ENCODE data around the gene CDH11.

The CDH11 gene

DNA sequence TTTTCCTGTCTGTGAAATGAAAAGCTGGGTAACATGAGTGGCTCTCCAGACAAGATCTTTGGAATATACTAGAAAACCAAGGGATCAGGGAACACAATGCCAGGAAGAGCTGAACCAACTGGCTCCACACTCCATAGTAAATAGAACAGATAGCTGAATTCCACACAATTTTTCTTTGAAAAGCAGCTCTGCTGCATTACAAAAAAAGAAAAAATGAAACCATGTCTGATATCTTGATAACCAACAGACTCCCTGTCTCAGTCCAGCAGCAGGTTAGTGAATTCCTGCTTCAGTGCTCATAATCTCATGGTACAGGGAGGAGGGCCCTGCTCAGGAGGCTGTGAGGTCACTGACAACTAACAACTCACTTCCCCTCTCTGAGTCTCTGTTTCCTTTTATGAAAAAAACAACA, 97.1 kb downstream of the CDH11 start:
- DNase-seq (ENCODE audit: low read depth) = no peak

DNA sequence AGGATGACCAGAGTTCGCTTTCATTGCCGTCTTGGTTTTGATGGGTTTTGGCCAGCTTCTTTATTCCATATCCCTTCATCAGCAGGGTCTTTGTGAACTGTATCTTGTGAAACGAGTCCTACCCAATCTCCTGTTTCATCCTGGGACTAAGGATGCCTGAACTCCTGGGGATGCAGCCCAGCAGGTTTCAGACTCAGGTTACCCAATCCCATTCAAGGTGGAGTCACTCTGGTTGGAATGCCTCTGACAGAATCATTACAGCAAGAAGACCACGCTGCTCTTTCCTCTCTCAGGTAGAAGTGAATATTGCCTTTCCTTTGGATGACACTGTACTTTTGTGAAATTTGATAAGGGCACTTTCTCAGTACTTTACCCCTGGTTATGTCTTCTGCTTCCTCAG, 98.1 kb downstream of the CDH11 start:
- DNase-seq (ENCODE audit: low read depth) = no peak

DNA sequence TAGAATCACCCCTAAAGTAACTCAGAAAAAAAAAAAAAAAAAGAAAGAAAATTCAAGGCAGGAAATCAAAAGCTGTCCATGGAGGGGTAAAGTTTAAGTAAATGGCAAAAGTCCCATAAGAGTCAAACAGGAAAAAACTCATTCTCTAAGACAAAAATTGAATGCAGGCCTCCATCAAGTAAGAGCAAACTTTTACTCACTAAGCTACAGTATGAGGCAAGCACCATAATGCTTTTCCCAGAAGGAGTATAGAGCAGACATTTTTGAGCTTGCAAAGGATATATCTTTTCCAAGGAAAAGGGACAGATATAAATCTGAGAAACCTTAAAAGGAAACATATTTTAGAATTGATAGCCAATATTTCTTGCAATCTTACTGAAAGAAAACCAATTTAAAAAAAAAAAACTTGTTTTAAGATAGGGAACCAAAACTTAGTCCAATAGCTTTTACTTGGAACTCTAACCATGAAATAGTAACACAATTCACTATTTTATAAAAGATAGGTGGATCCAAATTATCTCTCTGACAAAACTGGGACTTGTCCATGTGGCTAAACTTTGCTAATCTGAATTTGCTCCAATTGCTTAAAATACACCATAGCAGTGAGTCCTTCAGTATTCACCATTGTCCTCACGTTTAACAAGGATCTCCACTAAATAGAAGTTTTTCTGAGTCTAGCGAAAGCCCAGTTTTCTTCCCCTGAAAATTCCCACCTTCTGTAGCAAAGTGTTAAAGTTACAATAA, 99.8 kb downstream of the CDH11 start:
- DNase-seq (ENCODE audit: low read depth) = no peak

DNA sequence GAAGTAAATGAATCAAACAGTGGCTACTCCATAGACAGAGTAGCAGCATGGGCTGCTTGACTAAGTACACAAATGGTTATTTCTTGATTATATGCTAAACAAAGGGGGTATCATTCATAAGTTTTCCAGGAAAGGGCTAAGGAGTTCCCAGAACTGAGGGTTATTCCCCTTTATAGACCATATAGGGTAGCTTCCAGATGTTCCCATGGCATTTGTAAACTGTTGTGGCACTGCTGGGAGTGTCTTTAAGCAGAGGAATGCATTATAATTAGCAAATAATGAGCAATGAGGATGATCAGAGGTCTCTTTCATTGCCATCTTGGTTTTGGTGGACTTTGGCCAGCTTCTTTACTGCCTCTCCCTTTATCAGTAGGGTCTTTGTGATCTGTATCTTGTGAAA, 105.1 kb downstream of the CDH11 start:
- DNase-seq (ENCODE audit: low read depth) = no peak

DNA sequence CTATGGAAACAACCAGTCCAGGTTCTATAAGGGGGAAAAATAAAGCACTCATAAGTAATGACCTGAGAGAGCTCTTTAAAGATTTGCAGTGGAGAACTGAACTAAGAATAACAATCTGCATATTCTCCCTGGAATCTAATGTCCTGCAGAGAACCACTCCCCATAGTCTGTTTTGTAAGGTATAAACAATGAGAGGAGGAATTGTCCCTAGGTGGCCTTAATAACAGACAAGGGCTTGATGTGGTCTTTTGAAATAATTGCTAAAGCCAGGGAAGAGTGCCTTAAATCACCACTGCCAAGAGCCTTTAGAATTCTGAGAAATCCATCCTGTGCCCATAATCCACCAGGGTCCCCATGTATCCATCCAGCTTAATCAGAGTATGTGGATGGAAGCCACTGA, 106.3 kb downstream of the CDH11 start:
- no peak for DNase-seq (ENCODE audit: low read depth)

DNA sequence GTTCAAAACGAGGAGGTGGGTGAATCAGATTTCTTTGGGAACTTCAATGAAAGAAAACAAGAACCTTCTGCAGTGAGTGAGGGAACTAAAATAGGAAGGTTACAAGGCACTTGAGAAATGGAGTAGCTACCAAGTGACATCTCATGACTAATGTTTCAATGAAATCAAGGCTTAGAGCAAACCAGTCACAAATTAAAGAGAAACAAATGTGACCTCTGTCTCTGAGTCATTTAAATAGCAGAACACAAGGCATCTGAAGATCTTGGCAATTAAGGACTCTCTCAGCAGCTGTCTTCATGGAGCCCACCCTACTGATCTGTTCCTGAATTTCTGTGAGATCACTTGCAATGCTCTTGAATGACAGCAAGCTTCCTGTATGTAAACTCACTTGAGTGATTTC, 109.5 kb downstream of the CDH11 start:
- DNase-seq (ENCODE audit: low read depth) = no peak

DNA sequence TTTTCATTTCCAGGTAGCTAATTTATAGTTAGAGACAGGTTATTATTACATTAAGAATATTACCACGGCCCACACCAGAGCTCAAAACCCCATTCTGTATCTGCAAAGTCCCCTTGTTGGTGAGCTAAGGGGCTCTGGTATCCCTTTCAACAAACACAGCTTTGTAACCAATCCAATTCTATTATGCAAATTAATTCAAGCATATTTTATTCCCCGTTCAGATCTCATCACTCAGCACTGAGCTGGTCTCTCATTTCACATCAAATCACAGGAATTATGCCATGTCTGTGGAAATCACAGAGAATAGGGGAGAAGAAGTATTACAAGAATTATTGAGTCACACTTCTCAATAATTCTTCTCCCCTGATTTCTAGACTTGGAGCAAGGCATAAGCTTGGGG, 111.7 kb downstream of the CDH11 start:
- no peak for DNase-seq (ENCODE audit: low read depth)

DNA sequence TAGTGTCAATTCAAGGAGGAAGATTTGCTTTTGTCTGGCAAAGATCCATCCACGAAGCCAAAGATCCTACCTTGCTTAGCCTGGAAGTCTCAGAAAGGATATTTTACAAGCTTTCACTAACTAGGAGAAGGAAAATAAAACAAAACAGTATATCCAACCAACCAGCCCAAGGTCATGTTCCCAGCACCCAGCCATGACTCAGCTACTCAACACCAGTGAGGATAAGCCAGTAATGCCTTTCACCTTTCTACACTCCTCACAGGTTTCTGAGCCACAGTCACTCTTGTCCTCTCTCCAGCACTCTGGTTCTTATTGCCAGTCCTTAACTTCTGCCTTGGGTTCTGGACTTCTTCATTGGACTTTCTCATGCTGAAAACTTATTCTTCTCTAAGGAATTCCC, 116.2 kb downstream of the CDH11 start:
- no peak for DNase-seq (ENCODE audit: low read depth)

DNA sequence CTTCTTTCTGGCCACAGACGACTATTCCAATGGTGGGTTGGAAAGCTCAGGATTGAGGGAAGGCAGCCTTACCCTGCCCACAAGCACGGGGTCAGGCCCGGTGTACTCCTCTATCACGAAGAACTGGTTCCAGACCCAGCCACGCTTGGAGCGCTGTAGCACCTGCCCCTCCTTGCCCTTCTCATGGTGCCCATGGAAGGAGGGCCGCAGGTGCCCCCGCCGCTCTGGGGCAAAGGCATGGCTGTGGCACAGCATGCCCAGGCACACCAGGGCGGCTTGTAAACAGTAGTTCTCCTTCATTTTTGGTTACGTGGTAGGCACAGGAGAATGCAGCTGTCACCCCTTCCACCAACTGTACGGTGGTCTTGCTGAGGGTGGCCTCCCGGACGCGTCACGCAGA, 117.3 kb downstream of the CDH11 start:
- DNase-seq (ENCODE audit: low read depth) = no peak

DNA sequence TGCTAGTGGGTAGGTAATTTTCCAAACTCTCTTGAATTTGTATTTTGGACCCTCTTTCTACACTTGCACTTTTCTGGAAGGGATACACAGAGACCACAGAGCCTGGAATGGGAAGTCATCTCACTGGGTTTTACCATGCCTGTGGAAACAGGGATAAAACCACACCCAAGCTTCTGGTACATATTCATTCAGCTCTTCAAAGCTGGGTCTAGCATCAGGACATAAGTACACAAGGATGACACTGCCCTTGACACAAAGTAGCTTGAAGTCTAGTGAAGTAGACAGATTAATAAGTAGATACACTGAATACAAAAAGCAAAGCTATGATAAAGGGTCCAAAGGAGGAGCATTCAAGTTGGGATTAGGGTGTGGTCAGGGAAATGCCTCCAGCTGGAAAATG, 118.2 kb downstream of the CDH11 start:
- no peak for DNase-seq (ENCODE audit: low read depth)

DNA sequence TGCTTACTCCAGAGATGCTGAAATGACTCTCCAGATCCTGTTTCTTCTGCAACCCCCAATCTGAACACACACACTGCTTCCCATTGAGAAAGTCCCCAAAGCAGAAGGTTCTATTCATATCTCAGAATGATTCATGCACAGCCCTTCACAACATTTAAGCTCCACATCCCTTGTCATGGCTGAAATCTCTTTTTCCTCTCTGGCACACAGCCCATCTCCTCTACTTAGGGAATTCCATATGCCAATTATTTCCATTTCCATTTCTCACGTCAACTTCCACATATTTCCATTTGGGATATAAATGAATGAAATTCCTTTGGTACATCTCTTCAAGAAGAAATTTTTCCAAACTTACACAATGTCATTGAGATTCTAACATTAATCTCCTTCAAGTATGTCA, 119.6 kb downstream of the CDH11 start:
- no peak for DNase-seq (ENCODE audit: low read depth)

DNA sequence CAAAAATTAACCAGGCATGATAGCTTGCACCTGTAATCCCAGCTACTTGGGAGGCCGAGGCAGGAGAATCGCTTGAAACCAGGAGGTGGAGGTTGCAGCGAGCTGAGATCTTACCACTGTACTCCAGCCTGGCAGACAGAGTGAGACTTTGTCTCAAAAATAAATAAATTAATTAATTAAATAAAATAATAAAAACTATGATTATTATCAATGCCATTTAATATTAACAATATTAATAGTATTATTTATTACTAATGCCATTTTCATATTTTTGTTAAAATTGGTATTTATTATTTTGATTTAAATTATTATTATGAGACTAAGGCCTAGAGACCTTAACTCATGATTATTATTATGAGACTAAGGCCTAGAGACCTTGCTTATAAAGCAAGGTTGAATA, 121.2 kb downstream of the CDH11 start:
- no peak for DNase-seq (ENCODE audit: low read depth)

DNA sequence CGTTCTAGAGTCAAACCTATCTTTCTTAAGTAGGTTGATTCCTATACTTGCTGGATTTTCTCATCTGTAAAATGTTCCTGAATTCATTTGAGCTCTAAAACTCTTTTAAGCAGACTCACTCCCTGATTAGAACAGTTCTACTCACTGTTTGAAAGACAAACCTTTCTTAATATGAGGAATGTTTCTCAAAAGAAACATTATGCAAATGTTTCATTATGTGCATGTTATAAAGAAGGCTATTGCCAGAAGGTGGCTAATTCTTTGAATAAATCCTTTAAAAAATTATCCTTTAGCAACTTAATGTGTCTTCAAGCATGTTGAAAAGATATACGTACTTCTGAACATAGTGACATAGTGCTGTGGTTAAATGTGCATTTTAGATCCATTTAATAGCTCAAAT, 124.1 kb downstream of the CDH11 start:
- no peak for DNase-seq (ENCODE audit: low read depth)

DNA sequence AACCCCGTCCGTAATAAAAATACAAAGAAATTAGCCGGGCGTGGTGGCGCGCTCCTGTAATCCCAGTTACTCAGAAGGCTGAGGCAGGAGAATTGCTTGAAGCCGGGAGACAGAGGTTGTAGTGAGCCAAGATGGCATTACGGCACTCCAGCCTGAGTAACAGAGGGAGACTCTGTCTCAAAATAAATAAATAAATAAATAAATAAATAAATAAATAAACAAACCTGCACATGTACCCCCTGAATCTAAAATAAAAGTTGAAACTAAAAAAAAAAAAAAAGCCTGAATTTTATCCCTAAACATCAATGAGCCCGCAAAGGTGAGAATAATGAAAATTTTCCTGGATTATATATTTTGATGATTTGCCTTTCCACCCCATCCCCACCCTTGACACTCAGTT, 124.7 kb downstream of the CDH11 start:
- no peak for DNase-seq (ENCODE audit: low read depth)

DNA sequence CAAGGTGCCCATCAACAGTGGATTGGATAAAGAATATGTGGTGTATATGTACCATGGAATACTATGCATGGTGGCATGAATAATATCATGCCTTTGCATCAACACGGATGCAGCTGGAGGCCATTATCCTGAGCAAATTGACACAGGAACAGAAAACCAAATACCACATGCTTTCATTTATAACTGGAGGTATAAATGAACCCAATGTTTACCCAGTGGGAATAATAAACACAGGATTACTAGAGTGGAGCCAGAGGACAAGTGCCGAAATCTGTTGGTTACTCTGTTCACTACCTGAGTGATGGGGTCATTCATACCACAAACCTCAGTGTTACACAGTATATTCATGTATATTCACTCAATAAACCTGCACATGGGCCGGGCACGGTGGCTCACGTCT, 125.2 kb downstream of the CDH11 start:
- no peak for DNase-seq (ENCODE audit: low read depth)

DNA sequence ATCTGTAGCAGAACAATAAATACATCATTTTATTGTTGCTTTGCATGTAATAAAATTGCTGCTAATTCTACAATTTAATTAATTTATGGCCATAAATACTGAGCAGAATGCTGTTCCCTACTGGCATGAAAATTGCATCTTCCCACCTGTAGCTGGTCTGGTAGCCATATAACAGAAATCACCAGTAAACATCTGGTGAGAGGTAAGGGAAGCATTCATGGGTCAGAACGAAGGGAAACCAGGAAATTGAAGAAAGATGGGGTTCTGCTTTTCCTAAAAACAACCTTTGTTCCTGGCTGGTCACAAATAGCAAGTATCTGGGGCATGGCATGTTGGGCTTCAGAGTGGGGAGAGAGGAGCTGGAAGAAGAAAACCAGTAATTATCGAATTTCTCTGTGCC, 128.4 kb downstream of the CDH11 start:
- no peak for DNase-seq (ENCODE audit: low read depth)

DNA sequence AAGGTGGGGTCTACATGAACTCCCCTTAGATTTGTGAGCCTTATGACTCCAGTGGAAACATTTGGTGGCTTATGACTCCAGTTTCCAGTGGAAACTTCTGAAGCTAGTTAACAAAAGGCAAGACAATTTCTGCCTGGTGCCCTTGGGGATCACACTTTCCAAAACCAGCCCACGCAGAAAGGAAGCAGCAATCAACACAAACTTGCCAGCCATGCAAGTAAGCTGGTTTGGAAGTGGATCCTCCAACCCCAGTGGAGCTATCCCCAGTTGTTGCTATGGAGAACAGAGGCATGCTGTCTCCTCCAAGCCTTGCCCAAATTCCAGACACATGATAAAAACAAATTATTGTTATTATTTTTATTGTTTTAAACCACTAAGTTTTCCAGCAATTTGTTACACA, 130.9 kb downstream of the CDH11 start:
- DNase-seq (ENCODE audit: low read depth) = no peak

DNA sequence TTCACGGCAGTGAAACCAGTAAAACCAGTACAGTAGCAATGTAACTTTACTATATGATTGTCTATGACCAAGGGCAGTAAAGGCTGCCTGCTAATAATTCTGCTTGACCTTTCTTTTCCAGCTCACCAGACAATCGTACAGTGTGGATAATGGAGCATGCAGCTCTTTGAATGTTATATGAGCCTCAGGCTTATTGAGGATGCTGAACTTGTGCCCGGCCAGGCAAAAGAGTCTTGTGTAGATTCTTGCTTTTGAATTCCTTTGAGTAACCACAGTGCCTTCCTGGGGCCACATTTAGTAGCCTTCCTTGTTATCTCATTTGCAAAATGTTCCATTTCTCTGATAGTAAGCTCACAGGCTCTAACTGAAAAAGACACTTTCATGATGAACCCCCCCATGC, 131.8 kb downstream of the CDH11 start:
- no peak for DNase-seq (ENCODE audit: low read depth)

DNA sequence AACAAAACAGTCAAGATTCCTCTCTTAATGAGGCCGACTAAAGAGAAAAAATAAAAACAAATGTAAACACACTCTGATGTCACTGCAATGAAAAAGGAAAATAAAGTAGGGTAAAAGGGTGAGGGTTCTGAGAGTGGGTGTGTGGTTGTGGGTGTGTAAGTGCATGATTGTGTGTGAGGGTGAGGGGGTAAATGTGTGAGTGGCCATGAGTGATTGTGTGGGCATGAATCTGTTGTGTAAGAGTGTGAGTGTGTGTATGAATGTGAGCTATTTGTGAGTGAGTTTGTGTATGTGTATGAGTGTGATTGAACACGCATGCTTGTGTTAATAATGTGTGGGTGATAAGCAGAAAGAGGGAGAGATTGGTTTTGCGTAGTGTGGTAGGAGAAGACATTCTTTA, 132.8 kb downstream of the CDH11 start:
- no peak for DNase-seq (ENCODE audit: low read depth)

DNA sequence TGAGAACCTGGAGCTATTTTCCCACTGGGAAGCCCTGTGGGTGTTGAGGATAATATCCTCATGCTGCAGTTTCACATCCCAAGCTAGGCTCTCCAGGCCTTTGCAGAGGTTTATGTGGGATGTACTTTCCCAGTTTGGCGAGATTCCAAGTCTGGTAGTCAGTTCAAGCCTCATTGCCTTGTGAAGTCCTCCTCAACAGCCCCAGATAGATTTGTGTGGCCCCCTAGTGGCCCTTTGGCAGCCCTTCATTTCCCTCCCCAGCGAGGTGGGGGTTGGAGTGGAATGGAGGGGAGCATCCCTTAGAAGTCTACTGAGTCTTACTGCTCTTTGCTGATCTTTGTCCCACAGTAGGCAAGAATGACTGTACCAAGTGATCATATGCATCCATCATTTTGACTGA, 137.9 kb downstream of the CDH11 start:
- DNase-seq (ENCODE audit: low read depth) = no peak

DNA sequence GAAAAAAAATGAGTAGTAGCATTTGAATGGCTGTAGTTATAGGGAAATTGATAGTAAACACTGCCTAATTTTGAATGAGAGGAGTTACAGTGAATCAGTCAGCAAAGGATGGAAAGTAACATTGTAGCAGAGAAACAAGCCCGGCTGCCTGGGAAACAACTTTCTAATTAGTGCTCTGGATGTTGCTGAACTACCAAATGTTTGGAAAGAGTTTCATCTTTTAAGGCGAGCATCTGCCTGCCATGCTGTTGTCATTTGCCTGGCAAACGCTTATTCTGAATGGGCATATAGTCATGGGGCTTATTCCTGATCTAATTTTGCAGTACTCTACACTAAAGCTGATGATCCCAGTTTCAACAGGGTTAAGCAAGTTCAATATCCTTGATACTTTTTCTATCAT, 138.6 kb downstream of the CDH11 start:
- no peak for DNase-seq (ENCODE audit: low read depth)

DNA sequence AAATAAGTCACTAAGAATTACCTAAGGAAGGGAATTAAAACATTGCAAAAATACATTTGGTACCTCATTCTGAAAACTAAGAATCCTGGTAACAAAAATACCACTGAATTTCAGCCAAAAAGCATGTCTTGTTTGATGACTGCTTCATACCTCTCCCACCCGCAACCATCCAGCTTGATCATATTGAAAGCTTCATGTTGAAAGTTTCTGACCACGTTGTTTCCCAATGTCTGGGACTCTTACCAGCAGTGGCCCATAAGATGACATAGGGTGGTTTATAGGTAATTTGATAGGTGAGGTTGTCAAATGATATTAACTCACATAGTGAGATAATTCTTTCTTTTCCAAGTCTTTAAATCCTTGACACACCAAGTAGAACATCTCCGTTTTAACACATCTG, 139.3 kb downstream of the CDH11 start:
- no peak for DNase-seq (ENCODE audit: low read depth)

DNA sequence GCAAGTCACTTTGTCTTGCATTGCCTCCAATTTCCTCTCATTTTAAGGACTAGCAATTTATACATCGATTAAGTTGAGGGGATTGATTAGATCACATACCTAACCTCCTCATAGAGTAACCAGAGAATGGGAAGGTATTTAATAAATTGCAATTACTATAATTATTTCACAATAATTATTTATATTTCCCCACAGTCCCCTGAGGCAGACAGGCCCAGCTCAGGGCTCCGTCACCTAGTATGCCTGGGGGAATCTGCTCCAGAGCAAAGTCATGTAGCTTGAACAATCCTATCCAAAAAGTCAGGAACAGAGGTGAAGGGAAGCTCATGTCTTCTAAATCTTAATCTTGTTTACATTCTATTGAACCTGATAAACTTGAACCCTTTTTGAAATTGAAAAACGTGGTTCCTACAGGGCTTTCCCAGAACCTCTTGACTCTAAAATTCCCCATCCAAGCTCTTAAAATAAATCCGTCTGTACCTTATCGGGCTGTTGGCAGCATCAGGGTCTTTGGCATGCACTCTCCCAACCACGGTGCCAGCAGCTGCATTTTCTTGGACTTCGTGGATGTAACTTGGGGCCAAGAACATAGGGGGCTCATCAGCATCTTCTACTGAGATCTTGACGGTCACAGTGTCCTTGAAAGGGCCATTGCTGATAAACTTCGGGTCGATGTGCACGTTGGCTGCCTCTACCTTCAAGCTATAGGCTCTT, 140.1 kb downstream of the CDH11 start:
- DNase-seq (ENCODE audit: low read depth) = no peak

All from stimulated activated CD8-positive, alpha-beta memory T cell treated with anti-CD3 and anti-CD28 coated beads, Interleukin-12 subunit alpha, Interleukin-12 subunit beta, amount 100 ng/mL, for 1 hour (primary cell).